Brain pericyte (primary cell): Measurements from ENCODE around the gene SRL.
"Not testable (repeated sequence)": the region's sequence is repeated elsewhere in the genome, so short reads cannot be mapped to it uniquely, and the experiment has no call there.

Experiments used
- DNase-seq: peaks from one replicate; pipeline ENCODE4 v3.0.0-alpha.2; 2012; ENCODE audit warnings: low read depth, low spot score

SRL gene

DNA sequence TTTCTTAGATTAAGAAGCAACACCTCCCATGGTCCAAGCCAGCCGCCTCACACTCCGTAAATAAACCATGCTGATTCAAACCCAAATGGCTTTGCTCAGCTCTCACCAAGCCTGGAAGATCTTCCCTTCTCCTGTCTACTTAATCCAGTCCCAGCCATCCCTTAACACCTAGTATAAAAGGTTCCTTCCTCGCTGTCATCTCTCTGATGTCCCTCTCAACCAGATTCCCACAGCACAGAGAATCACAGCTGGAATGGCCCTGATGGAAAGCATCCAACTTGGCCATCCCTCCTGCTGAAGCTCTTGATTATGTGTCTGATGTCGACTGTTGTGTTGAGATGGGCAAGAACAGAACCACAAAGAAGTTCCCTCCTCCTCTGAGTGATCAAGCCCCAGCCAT, 75.1 kb downstream of the SRL start:
- no peak for DNase-seq

DNA sequence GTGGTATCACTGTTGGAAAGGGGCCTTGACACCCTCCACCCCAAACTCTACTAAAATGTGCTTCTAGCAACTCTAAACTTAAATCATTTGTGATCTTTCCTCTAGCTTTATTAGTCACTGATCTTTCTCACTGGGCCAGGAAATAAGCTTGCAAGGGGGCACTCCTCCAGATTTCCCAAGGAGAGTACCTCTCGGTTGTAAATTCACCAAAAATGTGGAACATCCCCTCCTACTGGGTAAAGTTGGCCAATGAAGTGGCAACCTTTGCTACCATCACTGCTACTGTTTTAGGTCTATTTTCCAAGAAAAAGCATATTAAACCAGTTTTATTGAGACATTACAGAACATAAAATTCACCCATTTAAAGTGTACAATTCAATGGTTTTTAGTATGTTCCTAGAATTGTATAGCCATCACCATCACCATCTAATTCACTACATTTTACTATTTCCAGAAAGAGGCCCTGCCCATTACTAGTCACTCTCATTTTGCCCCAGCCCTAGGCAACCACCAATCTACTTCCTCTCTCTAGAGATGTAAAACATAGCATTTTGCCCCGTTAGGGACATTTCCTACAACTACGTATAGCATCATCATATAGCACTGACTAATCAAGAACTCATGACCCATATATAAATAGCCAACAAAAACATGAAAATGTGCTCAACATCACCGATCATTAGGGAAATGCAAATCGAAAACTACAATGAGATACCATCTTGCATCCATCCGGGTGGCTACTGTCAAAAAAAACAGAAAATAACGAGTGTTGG, 81.0 kb downstream of the SRL start:
- no peak for DNase-seq

DNA sequence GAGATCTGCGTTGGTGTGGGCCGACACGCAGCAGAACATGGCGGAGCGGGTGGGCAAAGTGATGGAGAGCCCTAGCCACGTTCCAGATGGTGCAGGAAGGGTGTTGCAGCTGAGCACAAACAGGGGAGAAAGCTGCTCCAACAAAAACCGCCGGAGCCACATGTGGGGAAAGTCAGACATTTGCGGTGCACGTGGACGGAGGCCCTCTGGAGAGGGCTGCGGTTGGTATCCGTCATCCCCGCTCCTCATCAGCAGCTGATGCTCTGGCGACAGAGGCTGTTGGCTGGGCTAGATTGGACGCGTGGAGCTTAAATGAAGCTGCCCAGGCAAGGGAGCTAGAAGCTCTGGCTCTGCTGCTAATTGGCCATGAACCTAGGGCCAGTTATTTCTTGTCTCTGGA, 82.2 kb downstream of the SRL start:
- DNase-seq = no peak

DNA sequence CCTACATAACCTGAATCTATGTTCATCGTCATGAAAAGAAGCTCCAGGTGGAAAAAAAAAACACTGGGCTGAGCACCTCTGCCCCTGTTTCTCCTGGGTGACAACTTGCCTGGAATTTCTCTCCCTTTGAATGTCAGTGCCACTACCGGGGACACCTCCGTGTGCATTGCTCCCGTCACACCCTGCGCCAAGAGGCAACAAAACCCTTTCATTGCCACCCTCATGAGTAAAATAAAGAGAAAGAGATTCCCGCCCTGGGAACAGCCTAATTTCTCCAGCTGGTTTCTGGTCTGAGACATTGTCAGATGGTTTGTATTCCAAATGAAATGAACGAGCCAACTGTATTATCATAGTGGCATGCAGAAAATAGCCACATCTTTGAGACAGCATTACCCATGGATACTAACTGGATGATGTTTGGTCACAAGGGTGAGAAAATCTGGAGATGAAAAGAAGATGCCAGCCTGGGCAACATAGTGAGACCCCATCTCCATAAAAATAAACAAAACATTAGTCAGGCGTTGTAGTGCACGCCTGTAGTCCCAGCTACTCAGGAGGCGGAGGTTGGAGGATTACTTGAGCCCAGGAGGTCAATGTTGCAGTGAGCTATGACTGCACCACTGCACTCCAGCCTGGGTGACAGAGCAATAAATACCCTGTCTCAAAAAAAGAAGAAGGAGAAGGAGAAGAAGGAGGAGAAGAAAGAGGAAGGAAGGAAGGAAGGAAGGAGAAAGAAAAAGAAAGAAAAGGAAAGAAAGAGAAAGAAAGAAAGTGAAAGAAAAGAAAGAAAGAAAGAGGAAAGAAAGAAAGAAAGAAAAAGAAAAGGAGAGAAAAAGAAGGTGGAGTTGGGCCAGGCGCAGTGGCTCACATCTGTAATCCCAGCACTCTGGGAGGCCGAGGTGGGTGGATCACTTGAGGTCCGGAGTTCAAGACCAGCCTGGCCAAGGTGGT, 83.5 kb downstream of the SRL start:
- no peak for DNase-seq

DNA sequence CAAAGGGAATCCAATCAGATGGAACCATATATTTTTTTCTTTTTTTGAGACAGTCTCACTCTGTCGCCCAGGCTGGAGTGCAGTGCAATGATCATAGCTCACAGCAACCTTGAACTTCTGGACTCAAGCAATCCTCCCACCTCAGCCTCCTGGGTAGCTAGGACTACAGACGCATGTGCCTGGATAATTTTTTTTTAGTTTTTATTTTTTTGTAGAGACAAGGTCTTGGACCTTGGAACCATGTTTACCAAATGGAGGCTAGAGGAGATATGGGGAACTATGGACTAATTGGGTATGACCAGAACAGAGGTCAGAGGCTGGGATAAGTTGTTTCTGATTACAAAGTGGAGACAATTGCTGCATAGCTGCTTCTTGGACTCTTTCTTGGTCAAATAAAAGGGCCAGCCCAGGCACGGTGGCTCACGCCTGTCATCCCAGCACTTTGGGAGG, 84.5 kb downstream of the SRL start:
- DNase-seq = no peak

DNA sequence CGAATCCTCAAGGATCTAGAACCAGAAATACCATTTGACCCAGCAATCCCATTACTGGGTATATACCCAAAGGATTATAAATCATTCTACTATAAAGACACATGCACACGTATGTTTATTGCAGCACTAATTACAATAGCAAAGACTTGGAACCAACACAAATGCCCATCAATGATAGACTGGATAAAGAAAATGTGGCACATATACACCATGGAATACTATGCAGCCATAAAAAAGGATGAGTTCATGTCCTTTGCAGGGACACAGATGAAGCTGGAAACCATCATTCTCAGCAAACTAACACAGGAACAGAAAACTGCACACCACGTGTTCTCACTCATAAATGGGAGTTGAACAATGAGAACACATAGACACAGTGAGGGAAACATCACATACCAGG, 85.4 kb downstream of the SRL start:
- DNase-seq = not testable (repeated sequence)

DNA sequence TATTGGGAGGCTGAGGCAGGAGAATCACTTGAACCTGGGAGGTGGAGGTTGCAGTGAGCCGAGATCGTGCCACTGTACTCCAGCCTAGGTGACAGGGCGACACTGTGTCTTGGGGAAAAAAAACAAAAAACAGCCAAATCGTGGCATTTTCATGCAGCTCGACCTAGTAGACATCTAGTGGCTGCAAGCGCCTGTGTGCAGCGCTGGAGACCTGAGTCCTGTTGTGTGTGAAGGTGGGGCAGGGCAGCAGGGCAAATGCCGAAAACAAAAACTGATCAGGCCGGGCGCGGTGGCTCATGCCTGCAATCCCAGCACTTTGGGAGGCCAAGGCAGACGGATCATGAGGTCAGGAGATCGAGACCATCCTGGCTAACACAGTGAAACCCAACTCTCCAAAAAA, 88.5 kb downstream of the SRL start:
- DNase-seq = not testable (repeated sequence)

DNA sequence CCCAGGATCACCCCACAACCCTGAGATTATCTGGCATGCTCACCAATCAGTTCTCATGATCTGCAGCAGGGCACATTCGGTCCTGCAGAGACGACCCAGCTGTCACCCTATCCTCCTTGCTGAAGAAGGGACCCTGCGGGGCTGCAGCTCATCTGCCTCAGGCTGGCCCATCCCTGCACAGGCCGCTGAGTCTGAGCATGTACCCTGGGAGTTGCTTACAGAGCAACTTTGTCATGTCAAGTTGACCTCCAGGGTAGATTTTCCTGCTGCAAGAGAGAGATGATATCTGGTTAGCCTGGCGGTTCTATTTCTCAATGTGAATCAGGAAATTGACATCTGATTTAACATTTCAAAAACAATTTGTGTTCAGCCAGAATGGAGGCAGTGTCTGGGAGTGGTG, 89.6 kb downstream of the SRL start:
- DNase-seq = no peak

DNA sequence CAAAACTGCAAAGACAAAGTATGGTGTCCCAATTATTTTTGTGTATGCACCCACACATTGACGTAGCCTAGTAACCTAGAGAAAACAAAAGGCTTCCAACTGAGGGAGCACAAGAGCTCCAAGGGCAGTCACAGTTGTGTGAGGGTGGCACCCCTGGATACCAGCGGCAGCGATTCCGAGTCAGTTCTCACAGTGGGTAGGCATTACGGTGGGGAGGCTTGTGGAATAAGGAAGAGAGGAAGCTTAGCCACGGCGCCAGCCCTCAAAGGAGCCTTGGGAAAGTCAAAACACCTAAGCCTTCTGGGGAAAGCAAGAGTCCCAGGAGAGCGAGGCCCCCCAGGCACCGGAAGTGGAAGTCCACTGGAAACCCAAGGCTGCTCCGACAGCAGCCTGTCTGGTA, 94.6 kb downstream of the SRL start:
- no peak for DNase-seq

DNA sequence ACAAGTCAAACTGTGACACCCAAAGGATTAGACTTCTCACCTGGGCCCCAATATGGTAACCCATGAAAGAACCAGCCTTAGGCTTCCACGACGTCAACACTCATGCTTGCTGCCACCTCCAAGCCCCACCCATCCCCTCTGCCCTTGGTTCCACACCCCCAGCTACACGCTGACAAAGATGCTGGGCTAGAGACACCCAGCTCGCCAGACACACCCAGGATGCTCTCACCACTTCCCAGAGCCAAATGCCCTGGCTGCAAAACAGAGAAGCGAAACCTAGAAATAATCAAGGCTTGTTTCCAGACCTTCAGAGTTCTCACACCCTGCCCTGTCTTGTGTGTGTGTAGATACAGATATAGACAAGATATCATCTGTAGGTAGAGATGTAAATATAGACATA, 99.6 kb downstream of the SRL start:
- no peak for DNase-seq

DNA sequence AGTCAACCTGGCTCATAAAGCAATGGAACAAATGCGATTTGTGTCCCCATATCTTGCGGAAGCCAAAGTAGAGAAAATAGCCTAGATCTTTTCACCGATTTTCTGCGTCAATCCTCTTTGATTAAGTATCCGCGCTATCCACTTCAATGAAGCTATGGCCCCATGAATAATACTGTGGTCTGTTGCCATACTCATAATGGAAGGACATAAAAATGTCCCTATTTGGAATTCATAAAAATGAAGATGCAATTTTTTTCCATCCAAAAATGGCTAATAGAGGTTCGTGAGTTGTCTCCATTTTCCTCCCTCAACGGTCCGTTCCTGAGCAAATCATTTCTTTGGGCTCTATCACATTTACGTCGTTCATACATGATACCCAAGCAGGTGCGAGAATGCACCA, 100.3 kb downstream of the SRL start:
- DNase-seq = no peak

DNA sequence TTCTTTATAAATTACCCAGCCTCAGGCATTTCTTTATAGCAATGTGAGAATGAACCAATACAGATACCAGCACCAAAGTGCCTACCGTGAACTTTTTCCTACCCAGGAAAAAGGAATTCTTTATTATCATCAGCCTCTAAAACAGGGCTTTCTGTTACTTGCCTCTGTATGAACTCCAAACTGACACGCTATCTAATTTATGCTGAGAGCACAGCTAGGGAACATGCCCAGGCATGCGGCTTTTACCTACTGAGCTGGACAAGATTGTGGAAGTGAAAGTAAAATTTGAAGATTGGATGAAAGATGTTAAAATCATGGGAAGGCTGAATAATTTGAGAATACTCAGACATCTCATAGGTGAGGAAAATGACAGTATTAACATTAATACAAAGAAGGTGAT, 101.2 kb downstream of the SRL start:
- DNase-seq = no peak

DNA sequence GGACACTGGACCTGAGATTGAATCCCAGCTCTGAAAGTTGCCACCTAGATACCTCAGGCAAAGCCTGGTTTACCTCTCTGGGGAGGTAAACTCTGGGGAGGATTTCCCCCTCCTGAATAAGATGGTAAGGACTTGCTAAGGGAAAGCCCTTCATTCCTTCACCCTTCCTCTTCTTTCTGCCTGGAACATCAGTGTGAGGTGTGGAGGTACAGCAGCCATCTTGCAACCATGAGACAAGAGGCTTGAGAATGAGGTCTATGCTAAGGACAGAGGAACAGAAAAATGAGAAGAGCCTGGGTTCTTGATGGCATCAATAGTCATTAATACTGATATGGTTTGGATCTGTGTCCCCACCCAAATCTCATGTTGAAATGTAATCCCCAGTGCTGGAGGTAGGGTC, 101.9 kb downstream of the SRL start:
- DNase-seq = no peak
